HEK293 (cell line): ENCODE data around the gene OLA1.

Experiments used
- CTCF ChIA-PET: fragments of 350-600 bp; formaldehyde crosslinking; extraction: SDS; loops from one replicate; lab custom pipeline; 2021; ENCODE audit warnings: antibody characterized with exemption; lab: Yijun Ruan, JAX
- POLR2A ChIA-PET: fragments of 300-600 bp; formaldehyde crosslinking; extraction: SDS; loops from one replicate; lab custom pipeline; 2020; ENCODE audit warnings: antibody characterized with exemption, inconsistent platforms; lab: Yijun Ruan, JAX
- H3K27ac ChIP-seq: fragments of 200-500 bp; sonication (Bioruptor generic); 2 replicates; pipeline ENCODE4 v1.5.1; 2014; ENCODE audit warnings: low read depth, low read length, control low read depth, inconsistent platforms; ENCODE audit errors: extremely low read depth
- H3K36me3 ChIP-seq, 2 experiments: fragments of 200-500 bp in 1 of 2; sonication (Bioruptor generic) in 1 of 2; 1 replicate in 1 of 2; 2 replicates in 1 of 2; pipeline ENCODE4 v1.5.1; 2014 to 2017; ENCODE audit warnings: inconsistent platforms in 2 of 2, low read length in 2 of 2; ENCODE audit not compliant: control insufficient read depth in 2 of 2, insufficient read depth in 1 of 2
- H3K4me1 ChIP-seq: fragments of 200-500 bp; sonication (Bioruptor generic); 2 replicates; pipeline ENCODE4 v1.5.1; 2014; ENCODE audit warnings: mild to moderate bottlenecking, low read length, inconsistent platforms; ENCODE audit not compliant: control insufficient read depth, insufficient read depth
- H3K4me3 ChIP-seq: 2 replicates; pipeline ENCODE4 v1.5.1; 2011; ENCODE audit warnings: low read depth, mild to moderate bottlenecking, control low read depth, low read length, moderate library complexity
- H3K9me3 ChIP-seq: fragments of 200-500 bp; sonication (Bioruptor generic); 2 replicates; pipeline ENCODE4 v1.5.1; 2014; ENCODE audit warnings: low read depth, low read length, inconsistent platforms; ENCODE audit not compliant: control insufficient read depth, insufficient read depth
- PRDM10 ChIP-seq: fragments of 450-650 bp; formaldehyde crosslinking; IDR thresholded peaks from 2 replicates; pipeline ENCODE4 v1.5.1; 2016; ENCODE audit warnings: missing biosample characterization, missing genetic modification characterization
- PRDM6 ChIP-seq: fragments of 450-650 bp; formaldehyde crosslinking; IDR thresholded peaks from 2 replicates; pipeline ENCODE4 v1.5.1; 2017; ENCODE audit warnings: missing biosample characterization, missing genetic modification characterization
- SETDB1 ChIP-seq: IDR thresholded peaks from one replicate; pipeline ENCODE4 v1.6.1; 2017; ENCODE audit warnings: mild to moderate bottlenecking, low read length, moderate library complexity, mixed read lengths; ENCODE audit not compliant: insufficient read length
- ZBTB26 ChIP-seq: fragments of 450-650 bp; formaldehyde crosslinking; optimal IDR thresholded peaks from 2 replicates; pipeline ENCODE3; 2016; ENCODE audit warnings: missing biosample characterization, mild to moderate bottlenecking, missing genetic modification characterization
- ZBTB44 ChIP-seq: fragments of 450-650 bp; IDR thresholded peaks from 2 replicates; pipeline ENCODE4 v1.5.1; 2018; ENCODE audit warnings: missing biosample characterization, mild to moderate bottlenecking, missing genetic modification characterization
- ZNF132 ChIP-seq: fragments of 450-650 bp; formaldehyde crosslinking; IDR thresholded peaks from 2 replicates; pipeline ENCODE4 v1.5.1; 2017; ENCODE audit warnings: missing biosample characterization, missing genetic modification characterization, borderline replicate concordance
- ZNF175 ChIP-seq: fragments of 450-650 bp; formaldehyde crosslinking; IDR thresholded peaks from 2 replicates; pipeline ENCODE4 v1.5.1; 2016; ENCODE audit warnings: missing biosample characterization, missing genetic modification characterization
- ZSCAN4 ChIP-seq: fragments of 450-650 bp; formaldehyde crosslinking; IDR thresholded peaks from 2 replicates; pipeline ENCODE4 v1.5.1; 2017; ENCODE audit warnings: missing biosample characterization, missing genetic modification characterization

The OLA1 gene

GRCh38 chr2:174169372-174169771 lies 79.0 kb downstream of the OLA1 start:
- no peak overlapping the region for H3K4me3 ChIP-seq
- ChIA-PET CTCF (no interaction called here), POLR2A (no interaction called here)
- H3K36me3 ChIP-seq = peaks cover 0 to 14% of the 10 kb centered on the region in 2 experiments; a peak in 1 of 3 replicates
- no peaks in the 10 kb centered on the region for H3K9me3 ChIP-seq
- TF ChIP-seq ZNF175 (no peak), SETDB1 (peak; percentile 92)
- H3K4me1 ChIP-seq = no peaks in the 10 kb centered on the region
- no peak overlapping the region for H3K27ac ChIP-seq

- Histone ChIP-seq H3K36me3 (peaks cover 0 to 3% of the 10 kb centered on the region in 2 experiments; a peak in 1 of 3 replicates), H3K4me3 (no peak overlapping the region), H3K4me1 (no peaks in the 10 kb centered on the region), H3K27ac (no peak overlapping the region), H3K9me3 (no peaks in the 10 kb centered on the region)
- ChIA-PET POLR2A (no interaction called here), CTCF (no interaction called here)
- TF ChIP-seq ZBTB44 (tag by site-specific recombination) (no peak), ZNF132 (tag by site-specific recombination) (no peak)
These were observed 82.1 kb downstream of the OLA1 start for GRCh38 chr2:174166261-174166660.

- Histone ChIP-seq H3K4me3 (no peak overlapping the region), H3K36me3 (no peaks in the 10 kb centered on the region), H3K9me3 (no peaks in the 10 kb centered on the region), H3K27ac (no peak overlapping the region), H3K4me1 (no peaks in the 10 kb centered on the region)
- no peak for TF ChIP-seq PRDM10 (tag by site-specific recombination)
- peak; percentile 91 for TF ChIP-seq ZSCAN4 (tag by site-specific recombination)
- TF ChIP-seq PRDM6 = peak; percentile 36; the same call in 1 of the 2 replicates
- no peak for TF ChIP-seq ZBTB26 (tag by site-specific recombination)
- ChIA-PET POLR2A (no interaction called here), CTCF (interaction anchor here (1.3 kb wide), 1 partner anchor 23 kb away, joined by 3 read pairs; no protein-coding TSS in a partner anchor)
These were observed 86.8 kb downstream of the OLA1 start for GRCh38 chr2:174161490-174161889.
